Hepatocyte (in vitro differentiated cells): Measurements from ENCODE around the gene AP3B2. TPM values are rescaled to one million over a fixed set of nuclear protein-coding genes. Genes with fewer than 3 reads are reported as not detected.

Experiments
- DNase-seq: peaks from one replicate; pipeline ENCODE4 v3.0.0-alpha.2; 2016; ENCODE audit warnings: low spot score
- H2AFZ ChIP-seq: fragments of 200-600 bp; sonication (generic); 2 replicates; pipeline ENCODE4 v1.6.0; 2016; ENCODE audit warnings: antibody characterized with exemption, mild to moderate bottlenecking
- H3K27ac ChIP-seq: fragments of 200-600 bp; sonication (generic); 2 replicates; pipeline ENCODE4 v1.5.1; 2016; ENCODE audit warnings: mild to moderate bottlenecking
- H3K27me3 ChIP-seq: fragments of 200-600 bp; sonication (generic); 2 replicates; pipeline ENCODE4 v1.6.1; 2016
- H3K36me3 ChIP-seq: fragments of 200-600 bp; sonication (generic); replicated peaks from 2 replicates; pipeline ENCODE4 v1.5.1; 2016; ENCODE audit warnings: low read depth; ENCODE audit not compliant: insufficient read depth
- H3K4me1 ChIP-seq: fragments of 200-600 bp; sonication (generic); 2 replicates; pipeline ENCODE4 v1.5.1; 2016; ENCODE audit warnings: mild to moderate bottlenecking, moderate library complexity; ENCODE audit not compliant: insufficient read depth
- H3K4me2 ChIP-seq: fragments of 200-600 bp; sonication (generic); 2 replicates; pipeline ENCODE4 v1.6.0; 2016
- H3K4me3 ChIP-seq: fragments of 200-600 bp; sonication (generic); 2 replicates; pipeline ENCODE4 v1.5.1; 2016; ENCODE audit warnings: mild to moderate bottlenecking
- H3K79me2 ChIP-seq: fragments of 200-600 bp; sonication (generic); 2 replicates; pipeline ENCODE4 v1.6.0; 2017; ENCODE audit warnings: mild to moderate bottlenecking
- H3K9me2 ChIP-seq: fragments of 200-600 bp; sonication (generic); replicated peaks from 2 replicates; pipeline ENCODE4 v1.6.0; 2017; ENCODE audit warnings: mild to moderate bottlenecking; ENCODE audit not compliant: insufficient read depth
- H3K9me3 ChIP-seq: fragments of 200-600 bp; sonication (generic); 2 replicates; pipeline ENCODE4 v1.5.1; 2016; ENCODE audit warnings: low read depth, mild to moderate bottlenecking
- H4K20me1 ChIP-seq: fragments of 200-600 bp; sonication (generic); 2 replicates; pipeline ENCODE4 v1.6.0; 2016; ENCODE audit warnings: mild to moderate bottlenecking; ENCODE audit not compliant: insufficient read depth, poor library complexity, severe bottlenecking
- EZH2 ChIP-seq: fragments of 200-600 bp; sonication (generic); IDR thresholded peaks from 2 replicates; pipeline ENCODE4 v1.6.1; 2016; ENCODE audit warnings: antibody characterized with exemption, mild to moderate bottlenecking, borderline replicate concordance
- EZH2phosphoT487 ChIP-seq: fragments of 200-600 bp; sonication (generic); IDR thresholded peaks from one replicate; pipeline ENCODE4 v1.6.1; 2018; ENCODE audit warnings: antibody characterized with exemption, mild to moderate bottlenecking, low read depth, moderate library complexity; ENCODE audit not compliant: unreplicated experiment, severe bottlenecking
- WGBS: methylation state at CpG from one replicate; pipeline ENCODE4 v1.1.6; 2016; ENCODE audit warnings: low lambda C conversion rate; ENCODE audit errors: missing lambda C conversion rate; 5-methylcytosine and 5-hydroxymethylcytosine counted together
- polyA plus RNA-seq: library from polyadenylated mRNA; unstranded; fragments of >200 nt; fragmentation: Nextera tagmentation; extraction: Ambion mirVana; gene quantifications from 2 replicates; pipeline ENCODE4 v1.2.1, GENCODE V29; 2016
- total RNA-seq: library from RNA; depleted of rRNA; stranded (reverse); fragments of >200 nt; gene quantifications from 2 replicates; pipeline ENCODE4 v1.2.3, GENCODE V29; 2014
- TF ChIP-seq, protein P1 (sequence below): fragments of 200-600 bp; sonication (generic); IDR thresholded peaks from 2 replicates; pipeline ENCODE4 v1.5.1; 2016; ENCODE audit warnings: antibody characterized with exemption, mild to moderate bottlenecking; ENCODE audit not compliant: poor library complexity

The AP3B2 gene, protein sequence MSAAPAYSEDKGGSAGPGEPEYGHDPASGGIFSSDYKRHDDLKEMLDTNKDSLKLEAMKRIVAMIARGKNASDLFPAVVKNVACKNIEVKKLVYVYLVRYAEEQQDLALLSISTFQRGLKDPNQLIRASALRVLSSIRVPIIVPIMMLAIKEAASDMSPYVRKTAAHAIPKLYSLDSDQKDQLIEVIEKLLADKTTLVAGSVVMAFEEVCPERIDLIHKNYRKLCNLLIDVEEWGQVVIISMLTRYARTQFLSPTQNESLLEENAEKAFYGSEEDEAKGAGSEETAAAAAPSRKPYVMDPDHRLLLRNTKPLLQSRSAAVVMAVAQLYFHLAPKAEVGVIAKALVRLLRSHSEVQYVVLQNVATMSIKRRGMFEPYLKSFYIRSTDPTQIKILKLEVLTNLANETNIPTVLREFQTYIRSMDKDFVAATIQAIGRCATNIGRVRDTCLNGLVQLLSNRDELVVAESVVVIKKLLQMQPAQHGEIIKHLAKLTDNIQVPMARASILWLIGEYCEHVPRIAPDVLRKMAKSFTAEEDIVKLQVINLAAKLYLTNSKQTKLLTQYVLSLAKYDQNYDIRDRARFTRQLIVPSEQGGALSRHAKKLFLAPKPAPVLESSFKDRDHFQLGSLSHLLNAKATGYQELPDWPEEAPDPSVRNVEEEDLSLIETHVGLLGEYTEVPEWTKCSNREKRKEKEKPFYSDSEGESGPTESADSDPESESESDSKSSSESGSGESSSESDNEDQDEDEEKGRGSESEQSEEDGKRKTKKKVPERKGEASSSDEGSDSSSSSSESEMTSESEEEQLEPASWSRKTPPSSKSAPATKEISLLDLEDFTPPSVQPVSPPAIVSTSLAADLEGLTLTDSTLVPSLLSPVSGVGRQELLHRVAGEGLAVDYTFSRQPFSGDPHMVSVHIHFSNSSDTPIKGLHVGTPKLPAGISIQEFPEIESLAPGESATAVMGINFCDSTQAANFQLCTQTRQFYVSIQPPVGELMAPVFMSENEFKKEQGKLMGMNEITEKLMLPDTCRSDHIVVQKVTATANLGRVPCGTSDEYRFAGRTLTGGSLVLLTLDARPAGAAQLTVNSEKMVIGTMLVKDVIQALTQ
- 2.3 and 4.5 TPM in 2 replicates for total RNA-seq
- 2.9 and 4.1 TPM in 2 replicates for polyA plus RNA-seq

DNA sequence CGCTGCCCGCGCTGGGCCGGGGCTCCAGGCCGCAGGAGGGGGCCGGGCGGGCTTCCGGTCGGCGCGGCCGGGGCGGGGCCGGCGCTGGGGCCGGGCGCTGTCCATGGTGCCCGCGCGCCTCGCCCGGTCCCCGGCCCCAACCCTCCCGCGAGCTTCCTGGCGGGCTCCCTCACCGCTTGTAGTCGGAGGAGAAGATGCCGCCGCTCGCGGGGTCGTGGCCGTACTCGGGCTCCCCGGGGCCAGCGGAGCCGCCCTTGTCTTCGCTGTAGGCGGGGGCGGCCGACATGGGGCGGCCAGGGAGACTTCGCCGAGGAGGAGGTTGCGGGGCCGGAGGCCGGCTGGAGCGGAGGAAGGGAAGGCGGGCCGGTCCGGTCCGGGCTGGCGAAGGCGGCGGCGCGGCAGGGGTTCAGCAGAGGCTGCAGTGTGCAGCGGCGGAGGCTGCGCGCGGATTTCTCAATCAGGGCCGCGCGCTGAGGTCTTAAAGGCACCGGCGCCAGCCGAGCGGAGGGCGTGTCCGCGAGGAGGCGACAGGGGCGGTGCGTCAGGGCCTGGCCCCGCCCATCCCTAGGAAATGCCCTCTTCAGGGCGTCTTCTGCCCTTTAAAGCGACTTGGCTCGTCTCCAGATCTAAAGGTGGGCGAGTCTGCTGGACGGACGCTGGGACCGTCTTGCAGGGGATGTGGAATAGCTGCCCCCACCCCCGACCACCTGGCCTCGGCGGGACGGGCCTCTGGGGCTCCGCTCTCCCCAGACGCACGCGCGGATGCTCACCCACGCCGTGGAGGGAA lies at the start of gene AP3B2:
Gene AP3B2 (minus strand): TSS at position 455 of the 787 bp plus-strand sequence. CDS start 169 bp downstream, at position 286.
- under 1% methylated on average over 54 of the region's 95 CpGs for WGBS
- peak within 1 kb of the TSS; percentile 100 for H3K4me2 ChIP-seq
- H3K36me3 ChIP-seq = no peaks in the 10 kb centered on the region
- H3K9me3 ChIP-seq = no peaks in the 10 kb centered on the region
- no peaks in the 10 kb centered on the region for H3K27me3 ChIP-seq
- H3K4me3 ChIP-seq = peak within 1 kb of the TSS; percentile 100
- no peak for TF ChIP-seq EZH2phosphoT487
- TF ChIP-seq, protein P1, sequence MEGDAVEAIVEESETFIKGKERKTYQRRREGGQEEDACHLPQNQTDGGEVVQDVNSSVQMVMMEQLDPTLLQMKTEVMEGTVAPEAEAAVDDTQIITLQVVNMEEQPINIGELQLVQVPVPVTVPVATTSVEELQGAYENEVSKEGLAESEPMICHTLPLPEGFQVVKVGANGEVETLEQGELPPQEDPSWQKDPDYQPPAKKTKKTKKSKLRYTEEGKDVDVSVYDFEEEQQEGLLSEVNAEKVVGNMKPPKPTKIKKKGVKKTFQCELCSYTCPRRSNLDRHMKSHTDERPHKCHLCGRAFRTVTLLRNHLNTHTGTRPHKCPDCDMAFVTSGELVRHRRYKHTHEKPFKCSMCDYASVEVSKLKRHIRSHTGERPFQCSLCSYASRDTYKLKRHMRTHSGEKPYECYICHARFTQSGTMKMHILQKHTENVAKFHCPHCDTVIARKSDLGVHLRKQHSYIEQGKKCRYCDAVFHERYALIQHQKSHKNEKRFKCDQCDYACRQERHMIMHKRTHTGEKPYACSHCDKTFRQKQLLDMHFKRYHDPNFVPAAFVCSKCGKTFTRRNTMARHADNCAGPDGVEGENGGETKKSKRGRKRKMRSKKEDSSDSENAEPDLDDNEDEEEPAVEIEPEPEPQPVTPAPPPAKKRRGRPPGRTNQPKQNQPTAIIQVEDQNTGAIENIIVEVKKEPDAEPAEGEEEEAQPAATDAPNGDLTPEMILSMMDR = no peak
- TF ChIP-seq EZH2 = no peak
- peak within 1 kb of the TSS; percentile 72 for H3K27ac ChIP-seq
- H3K4me1 ChIP-seq = peaks cover 4% of the 10 kb centered on the region
- DNase-seq = peak; percentile 90
- no peaks in the 10 kb centered on the region for H3K9me2 ChIP-seq
- no peaks in the 10 kb centered on the region for H4K20me1 ChIP-seq
- no peaks in the 10 kb centered on the region for H3K79me2 ChIP-seq
- H2AFZ ChIP-seq = peak within 1 kb of the TSS; percentile 98

DNA sequence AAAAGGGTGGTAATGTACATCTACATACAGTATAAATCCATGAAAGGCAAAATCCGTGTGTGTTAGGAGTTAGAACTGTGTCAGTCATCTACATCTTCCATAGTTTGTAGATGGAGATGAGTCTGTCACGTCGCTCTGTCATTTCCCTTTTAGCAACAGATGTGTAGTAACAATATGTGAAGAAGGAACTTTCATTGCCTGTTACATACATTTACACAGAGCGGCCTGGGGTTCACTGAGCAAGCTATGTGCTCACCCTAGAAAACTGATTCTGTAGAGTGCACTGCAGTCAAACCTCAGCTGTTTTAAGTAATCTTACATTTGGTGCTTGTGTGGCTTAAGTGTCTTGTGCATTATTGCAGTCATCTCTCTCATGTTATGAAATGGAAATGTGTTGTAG lies 41.6 kb upstream of the AP3B2 start:
- Histone ChIP-seq H3K4me3 (peak overlapping the region; percentile 31), H3K4me1 (peaks cover 13% of the 10 kb centered on the region), H3K36me3 (no peaks in the 10 kb centered on the region), H3K4me2 (peak overlapping the region; percentile 94), H3K27ac (peak overlapping the region; percentile 53), H4K20me1 (no peaks in the 10 kb centered on the region), H3K9me2 (no peaks in the 10 kb centered on the region), H3K79me2 (peaks cover 53% of the 10 kb centered on the region), H2AFZ (peak overlapping the region; percentile 53), H3K9me3 (no peaks in the 10 kb centered on the region), H3K27me3 (no peaks in the 10 kb centered on the region)
- WGBS = 57% methylated on average over 4 of the region's 4 CpGs
- TF ChIP-seq, protein P1 = no peak
- no peak for TF ChIP-seq EZH2phosphoT487
- DNase-seq = no peak

DNA sequence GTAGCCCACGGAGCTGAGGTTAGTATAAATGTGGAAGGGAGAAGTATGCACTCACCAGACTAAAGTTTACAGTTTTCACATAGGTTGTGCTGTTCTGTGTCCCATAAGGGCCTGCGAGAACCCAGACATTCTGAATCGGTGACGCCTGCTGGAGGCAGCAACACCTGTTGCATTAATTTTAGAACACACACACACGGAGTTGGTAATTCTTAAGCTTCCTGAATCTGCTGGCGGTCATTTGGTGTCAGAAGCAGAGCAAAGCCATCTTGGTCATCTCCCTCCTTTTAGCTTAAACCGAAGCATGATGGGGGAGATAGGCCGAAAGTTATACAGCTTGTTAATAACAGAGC lies 41.1 kb upstream of the AP3B2 start:
- H3K4me3 ChIP-seq = peak overlapping the region; percentile 31
- TF ChIP-seq, protein P1 = no peak
- TF ChIP-seq EZH2phosphoT487 (no peak), EZH2 (no peak)
- no peaks in the 10 kb centered on the region for H3K9me3 ChIP-seq
- no peaks in the 10 kb centered on the region for H3K36me3 ChIP-seq
- H3K27ac ChIP-seq = peak overlapping the region; percentile 53
- no peaks in the 10 kb centered on the region for H4K20me1 ChIP-seq
- H3K79me2 ChIP-seq = peaks cover 48% of the 10 kb centered on the region
- H3K27me3 ChIP-seq = no peaks in the 10 kb centered on the region
- H3K4me2 ChIP-seq = peak overlapping the region; percentile 94
- 5% methylated on average over 8 of the region's 8 CpGs for WGBS
- peak; percentile 34 for DNase-seq
- peaks cover 13% of the 10 kb centered on the region for H3K4me1 ChIP-seq
- peak overlapping the region; percentile 53 for H2AFZ ChIP-seq
- no peaks in the 10 kb centered on the region for H3K9me2 ChIP-seq
